Measurements from ENCODE around the gene ANK2.

The ANK2 gene

GRCh38 chr4:113394730-113395530, 345.5 kb downstream of the ANK2 start:
- DNase-seq (ENCODE audit: low read depth in 2 of 2): peak; percentile 2 to 44

- DNase-seq (ENCODE audit: low read depth in 2 of 2): no peak
These were observed 347.8 kb downstream of the ANK2 start for GRCh38 chr4:113397114-113397701.

- DNase-seq (ENCODE audit: low read depth in 2 of 2): no peak
These were observed 349.1 kb downstream of the ANK2 start for GRCh38 chr4:113398441-113399143.

GRCh38 chr4:113404167-113404571, 354.7 kb downstream of the ANK2 start:
- no peak for DNase-seq (ENCODE audit: low read depth in 2 of 2)

GRCh38 chr4:113404841-113405240, 355.4 kb downstream of the ANK2 start:
- DNase-seq (ENCODE audit: low read depth in 2 of 2): no peak

GRCh38 chr4:113405874-113406722, 356.6 kb downstream of the ANK2 start:
- no peak for DNase-seq (ENCODE audit: low read depth in 2 of 2)

GRCh38 chr4:113406723-113407016, 357.2 kb downstream of the ANK2 start:
- DNase-seq (ENCODE audit: low read depth in 2 of 2): no peak

GRCh38 chr4:113407409-113407808, 358.0 kb downstream of the ANK2 start:
- DNase-seq (ENCODE audit: low read depth in 2 of 2): no peak

- no peak for DNase-seq (ENCODE audit: low read depth in 2 of 2)
These were observed 359.7 kb downstream of the ANK2 start for GRCh38 chr4:113409181-113409580.

- no peak for DNase-seq (ENCODE audit: low read depth in 2 of 2)
These were observed 361.2 kb downstream of the ANK2 start for GRCh38 chr4:113410686-113411085.

- DNase-seq (ENCODE audit: low read depth in 2 of 2): no peak
These were observed 362.1 kb downstream of the ANK2 start for GRCh38 chr4:113411496-113411938.

GRCh38 chr4:113419631-113420030, 370.2 kb downstream of the ANK2 start:
- no peak for DNase-seq (ENCODE audit: low read depth in 2 of 2)

- DNase-seq (ENCODE audit: low read depth in 2 of 2): no peak
These were observed 371.5 kb downstream of the ANK2 start for GRCh38 chr4:113420938-113421337.

- no peak for DNase-seq (ENCODE audit: low read depth in 2 of 2)
These were observed 374.2 kb downstream of the ANK2 start for GRCh38 chr4:113423631-113424030.

- no peak for DNase-seq (ENCODE audit: low read depth in 2 of 2)
These were observed 383.7 kb downstream of the ANK2 start for GRCh38 chr4:113433116-113433515.

Measured in activated CD8-positive, alpha-beta memory T cell treated with anti-CD3 and anti-CD28 coated beads for 4 hours (primary cell).